PC-3 (cell line): ENCODE results near the gene GP1BB. TPM values are rescaled to one million over a fixed set of nuclear protein-coding genes. Genes with fewer than 3 reads are reported as not detected.

ENCODE experiments used
- ATAC-seq: fragments of 200-7000 bp; cut with Tn5 transposase; 2 replicates; pipeline ENCODE4 v1.9.1; 2020; ENCODE audit warnings: mild to moderate bottlenecking, moderate library complexity
- BruUV-seq: library from RNA; stranded (reverse); fragments of 400-500 nt; replicated peaks from 2 replicates; lab custom pipeline; 2021; lab: Mats Ljungman, UMichigan
- CTCF ChIA-PET: fragments of 300-600 bp; sonication (Branson Sonifier 250); formaldehyde crosslinking; loops from one replicate; lab custom pipeline; 2022; ENCODE audit warnings: antibody characterized with exemption; lab: Charles Lee
- POLR2A ChIA-PET: fragments of 300-600 bp; sonication (Branson Sonifier 250); formaldehyde crosslinking; loops from one replicate; lab custom pipeline; 2022; ENCODE audit warnings: antibody characterized with exemption; ENCODE audit not compliant: unreplicated experiment; lab: Charles Lee
- DNase-seq: peaks from one replicate; pipeline ENCODE4 v3.0.0-alpha.2; 2015
- H2AFZ ChIP-seq: fragments of 300-600 bp; sonication (generic); 2 replicates; pipeline ENCODE4 v1.6.0; 2016; ENCODE audit warnings: antibody characterized with exemption, low read length
- H3F3A ChIP-seq: fragments of 300-600 bp; sonication (generic); one replicate; pipeline ENCODE4 v1.6.0; 2017; ENCODE audit warnings: antibody characterized with exemption, low read length, control low read depth, mild to moderate bottlenecking; ENCODE audit not compliant: unreplicated experiment
- H3K27ac ChIP-seq: fragments of 300-600 bp; sonication (generic); 2 replicates; pipeline ENCODE4 v1.5.1; 2016; ENCODE audit warnings: mild to moderate bottlenecking, low read length
- H3K27me3 ChIP-seq: fragments of 300-600 bp; sonication (generic); 2 replicates; pipeline ENCODE4 v1.6.1; 2016; ENCODE audit warnings: low read length, mixed read lengths
- H3K36me3 ChIP-seq: fragments of 300-600 bp; sonication (generic); 2 replicates; pipeline ENCODE4 v1.6.1; 2016; ENCODE audit warnings: low read depth, mixed run types, low read length, mixed read lengths
- H3K4me1 ChIP-seq: fragments of 300-600 bp; sonication (generic); 2 replicates; pipeline ENCODE4 v1.5.1; 2016; ENCODE audit warnings: low read length; ENCODE audit not compliant: insufficient read depth
- H3K4me2 ChIP-seq: fragments of 300-600 bp; sonication (generic); 2 replicates; pipeline ENCODE4 v1.6.0; 2016; ENCODE audit warnings: low read length
- H3K4me3 ChIP-seq: fragments of 300-600 bp; sonication (generic); 2 replicates; pipeline ENCODE4 v1.5.1; 2016; ENCODE audit warnings: mild to moderate bottlenecking, low read length, mixed read lengths
- H3K79me2 ChIP-seq: fragments of 300-600 bp; sonication (generic); 2 replicates; pipeline ENCODE4 v1.6.1; 2017; ENCODE audit warnings: low read length, mixed read lengths
- H3K9ac ChIP-seq: fragments of 300-600 bp; sonication (generic); 2 replicates; pipeline ENCODE4 v1.6.0; 2016; ENCODE audit warnings: mild to moderate bottlenecking, low read length
- H3K9me2 ChIP-seq: fragments of 300-600 bp; sonication (generic); replicated peaks from 2 replicates; pipeline ENCODE4 v1.6.1; 2016; ENCODE audit warnings: mixed run types, low read length, mixed read lengths
- H3K9me3 ChIP-seq: fragments of 300-600 bp; sonication (generic); 2 replicates; pipeline ENCODE4 v1.6.1; 2016; ENCODE audit warnings: low read length, mixed read lengths
- H4K20me1 ChIP-seq: fragments of 300-600 bp; sonication (generic); 2 replicates; pipeline ENCODE4 v1.6.1; 2016; ENCODE audit warnings: low read length, mixed read lengths
- EZH2 ChIP-seq: fragments of 300-600 bp; sonication (generic); IDR thresholded peaks from one replicate; pipeline ENCODE4 v1.6.1; 2017; ENCODE audit warnings: antibody characterized with exemption, mild to moderate bottlenecking, low read length; ENCODE audit not compliant: unreplicated experiment
- EZH2phosphoT487 ChIP-seq: fragments of 300-600 bp; sonication (generic); IDR thresholded peaks from 2 replicates; pipeline ENCODE4 v1.6.1; 2018; ENCODE audit warnings: mild to moderate bottlenecking, antibody characterized with exemption, low read length, borderline replicate concordance
- intact Hi-C: fragments of 100-400 bp; cut with micrococcal nuclease; formaldehyde crosslinking; loops from 2 replicates; pipeline ENCODE4 v1.9.0; 2023
- total RNA-seq: library from RNA; depleted of rRNA; stranded (reverse); fragments of >200 nt; gene quantifications from 2 replicates; pipeline ENCODE4 v1.2.3, GENCODE V29; 2014
- TF ChIP-seq, protein P1 (sequence below): fragments of 300-600 bp; sonication (generic); conservative IDR thresholded peaks from 2 replicates; pipeline ENCODE4 v1.5.1; 2017; ENCODE audit warnings: antibody characterized with exemption, low read depth, mild to moderate bottlenecking, low read length

The GP1BB gene
- total RNA-seq, 1 experiment from 2014 or later: 0.80 TPM

DNA sequence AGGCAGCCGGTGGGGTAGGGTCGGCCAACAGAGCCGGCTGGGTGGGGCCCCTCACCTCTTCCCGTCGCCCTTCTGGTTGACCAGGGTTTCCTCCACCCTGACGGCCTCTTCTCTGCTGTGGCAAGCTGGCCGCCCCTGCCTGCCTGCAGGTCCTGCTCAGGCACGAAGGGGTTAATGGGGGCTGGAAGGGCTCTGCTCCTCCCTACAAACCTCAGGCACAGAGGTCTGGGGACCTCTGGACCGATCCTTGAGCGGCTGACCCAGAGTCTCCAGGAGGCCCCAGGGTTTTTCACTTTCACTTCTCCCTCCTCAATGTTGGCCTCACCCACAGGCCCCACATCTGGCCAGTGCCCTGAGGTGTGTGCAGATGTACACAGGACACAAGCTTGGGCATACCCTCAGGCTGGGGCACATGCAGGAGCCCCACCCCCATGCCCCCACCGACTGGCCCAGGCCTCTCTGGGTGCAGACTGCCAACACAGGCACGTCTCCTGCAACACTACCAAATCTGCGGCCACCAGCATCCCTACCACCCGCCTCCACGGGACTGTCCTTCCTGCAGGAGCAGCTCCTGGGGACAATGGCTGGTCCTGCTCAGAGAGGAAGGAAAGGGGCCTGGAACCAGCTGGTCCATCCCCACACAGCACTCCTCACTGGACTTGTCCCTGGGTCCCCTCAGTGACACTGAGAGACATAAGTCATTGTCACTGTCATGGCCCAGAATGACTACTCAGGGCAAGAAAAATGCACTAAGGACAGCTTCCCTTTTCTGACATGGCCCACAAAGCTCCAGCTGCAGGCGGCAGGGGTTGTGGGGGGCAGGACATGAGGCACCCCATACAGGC is 34.0 kb downstream of the GP1BB start:
- Histone ChIP-seq H2AFZ (no peak overlapping the region), H3K27ac (no peak overlapping the region), H3K79me2 (peaks cover 14% of the 10 kb centered on the region), H3K9me2 (no peaks in the 10 kb centered on the region), H3F3A (no peaks in the 10 kb centered on the region), H3K36me3 (no peaks in the 10 kb centered on the region), H4K20me1 (no peaks in the 10 kb centered on the region), H3K4me2 (peak overlapping the region; percentile 62), H3K4me3 (peak overlapping the region; percentile 50; the same call in 1 of the 2 replicates), H3K4me1 (peaks cover under 1% of the 10 kb centered on the region; the same call in 1 of the 2 replicates), H3K9me3 (no peaks in the 10 kb centered on the region), H3K27me3 (no peaks in the 10 kb centered on the region), H3K9ac (no peak overlapping the region)
- ChIA-PET CTCF (interaction anchor here (0.5 to 1.0 kb wide), 2 partner anchors 27 to 149 kb away, joined by 3 to 6 read pairs; no protein-coding TSS in a partner anchor), POLR2A (no interaction called here)
- TF ChIP-seq, protein P1, sequence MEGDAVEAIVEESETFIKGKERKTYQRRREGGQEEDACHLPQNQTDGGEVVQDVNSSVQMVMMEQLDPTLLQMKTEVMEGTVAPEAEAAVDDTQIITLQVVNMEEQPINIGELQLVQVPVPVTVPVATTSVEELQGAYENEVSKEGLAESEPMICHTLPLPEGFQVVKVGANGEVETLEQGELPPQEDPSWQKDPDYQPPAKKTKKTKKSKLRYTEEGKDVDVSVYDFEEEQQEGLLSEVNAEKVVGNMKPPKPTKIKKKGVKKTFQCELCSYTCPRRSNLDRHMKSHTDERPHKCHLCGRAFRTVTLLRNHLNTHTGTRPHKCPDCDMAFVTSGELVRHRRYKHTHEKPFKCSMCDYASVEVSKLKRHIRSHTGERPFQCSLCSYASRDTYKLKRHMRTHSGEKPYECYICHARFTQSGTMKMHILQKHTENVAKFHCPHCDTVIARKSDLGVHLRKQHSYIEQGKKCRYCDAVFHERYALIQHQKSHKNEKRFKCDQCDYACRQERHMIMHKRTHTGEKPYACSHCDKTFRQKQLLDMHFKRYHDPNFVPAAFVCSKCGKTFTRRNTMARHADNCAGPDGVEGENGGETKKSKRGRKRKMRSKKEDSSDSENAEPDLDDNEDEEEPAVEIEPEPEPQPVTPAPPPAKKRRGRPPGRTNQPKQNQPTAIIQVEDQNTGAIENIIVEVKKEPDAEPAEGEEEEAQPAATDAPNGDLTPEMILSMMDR: no peak
- TF ChIP-seq EZH2 (no peak), EZH2phosphoT487 (no peak)
- no peak for DNase-seq
- no TSS peak for BruUV-seq
- ATAC-seq: no peak
- intact Hi-C loops: no loop called here

DNA sequence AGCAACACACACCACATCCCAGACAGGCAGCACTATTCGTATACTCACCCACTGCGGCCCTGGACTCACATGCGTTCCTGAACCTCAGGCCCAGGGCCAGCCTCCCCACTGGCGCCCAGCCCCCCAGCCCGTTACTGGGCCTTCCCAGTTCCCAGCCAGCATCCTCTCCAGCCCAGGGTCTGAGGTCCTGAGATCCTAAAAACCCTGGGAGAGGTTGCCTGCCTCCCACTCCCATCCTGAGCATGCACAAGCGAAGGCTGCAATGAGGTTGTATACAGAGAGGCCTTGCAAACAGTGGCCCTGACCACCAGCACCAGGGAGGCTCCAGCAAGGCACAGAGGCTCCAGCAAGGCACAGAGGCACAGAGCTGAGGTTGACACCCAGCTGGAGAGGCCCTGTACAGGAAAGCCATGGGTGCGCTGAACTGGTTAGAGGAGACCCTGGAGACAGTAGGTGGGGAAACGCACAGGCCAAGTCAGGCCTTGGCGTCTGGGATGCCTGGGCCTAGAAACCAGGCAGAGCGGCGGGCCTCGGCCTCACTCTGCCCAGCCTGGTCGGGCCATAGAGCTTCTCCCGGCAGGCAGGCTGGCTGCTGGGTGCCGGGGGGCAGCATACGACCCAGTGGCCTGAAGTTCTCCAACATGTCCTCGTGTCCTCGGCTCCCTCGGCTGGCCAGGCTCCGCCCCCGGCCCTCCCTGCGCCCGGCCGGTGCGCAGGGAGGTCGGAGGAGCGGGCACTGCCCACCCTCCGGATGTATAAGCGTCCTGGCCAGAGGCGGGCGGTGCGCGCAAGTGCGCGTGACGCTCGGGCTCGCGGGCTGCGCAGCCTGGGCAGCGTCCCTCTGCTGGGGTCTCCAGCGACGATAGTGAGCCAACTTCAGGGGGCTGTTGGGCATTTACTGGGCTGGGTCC is 34.9 kb downstream of the GP1BB start:
- no TSS peak for BruUV-seq
- Histone ChIP-seq H3K4me1 (peaks cover 7% of the 10 kb centered on the region; the same call in 1 of the 2 replicates), H2AFZ (no peak overlapping the region), H3K79me2 (peaks cover 22% of the 10 kb centered on the region), H3K9me3 (no peaks in the 10 kb centered on the region), H3K4me3 (no peak overlapping the region), H3K36me3 (no peaks in the 10 kb centered on the region), H4K20me1 (no peaks in the 10 kb centered on the region), H3K9ac (no peak overlapping the region), H3K27ac (no peak overlapping the region), H3K4me2 (no peak overlapping the region), H3K27me3 (no peaks in the 10 kb centered on the region), H3K9me2 (no peaks in the 10 kb centered on the region), H3F3A (no peaks in the 10 kb centered on the region)
- ATAC-seq (no peak), DNase-seq (no peak)
- ChIA-PET POLR2A (no interaction called here), CTCF (interaction anchor here (0.5 kb wide), 1 partner anchor 148 kb away, joined by 3 read pairs; no protein-coding TSS in a partner anchor)
- intact Hi-C loops: no loop called here
- TF ChIP-seq EZH2phosphoT487 (no peak), EZH2 (no peak)
- TF ChIP-seq, protein P1: no peak
